Esophagus squamous epithelium (tissue), 5 donors: ENCODE data around the gene EIF3F. TPM values are rescaled to one million over a fixed set of nuclear protein-coding genes. Genes with fewer than 3 reads are reported as not detected.

Experiments used
- DNase-seq: peaks from one replicate; lab custom pipeline; 2025; lab: John Stamatoyannopoulos, UW
- H3K27ac ChIP-seq, 4 donors: fragments of 200-600 bp; sonication (generic); one replicate each; pipeline ENCODE4 v1.5.1; 2016 to 2019; ENCODE audit warnings: mild to moderate bottlenecking in 1 of 4
- H3K27me3 ChIP-seq, 4 donors: fragments of 200-600 bp; sonication (generic); 1 replicate in 3 of 4; 2 replicates in 1 of 4; pipeline versions ENCODE4 v1.5.1 to v1.6.0; 2017 to 2021; ENCODE audit warnings: antibody characterized with exemption in 1 of 4
- H3K36me3 ChIP-seq, 3 donors: fragments of 200-600 bp; sonication (generic); one replicate each; pipeline ENCODE4 v1.5.1; 2016 to 2019
- H3K4me1 ChIP-seq, 3 donors: fragments of 200-600 bp; sonication (generic); one replicate each; pipeline ENCODE4 v1.5.1; 2017 to 2019
- H3K4me3 ChIP-seq, 4 donors: fragments of 200-600 bp; sonication (generic); 1 replicate in 3 of 4; 2 replicates in 1 of 4; pipeline ENCODE4 v1.5.1; 2016 to 2019; ENCODE audit warnings: mild to moderate bottlenecking in 2 of 4, moderate library complexity in 1 of 4
- H3K9me3 ChIP-seq, 3 donors: fragments of 200-600 bp; sonication (generic); one replicate each; pipeline ENCODE4 v1.5.1; 2016 to 2019
- CTCF ChIP-seq, 6 experiments: fragments of 450-650 bp in 4 of 6; fragments of 200-600 bp in 2 of 6; sonication (generic) in 2 of 6; IDR thresholded peaks; one replicate each; pipeline ENCODE4 v1.5.1; 2016 to 2019; ENCODE audit warnings: antibody characterized with exemption in 6 of 6, mild to moderate bottlenecking in 4 of 6, moderate library complexity in 4 of 6
- POLR2A ChIP-seq, 4 donors: fragments of 450-650 bp; IDR thresholded peaks; one replicate each; pipeline ENCODE4 v1.6.1; 2017; ENCODE audit warnings: antibody characterized with exemption in 4 of 4, mild to moderate bottlenecking in 4 of 4, moderate library complexity in 3 of 4
- WGBS, 2 donors: methylation state at CpG; one replicate each; pipeline ENCODE4 v1.1.5; 2018; 5-methylcytosine and 5-hydroxymethylcytosine counted together
- intact Hi-C: fragments of 100-400 bp; cut with DNase I; formaldehyde crosslinking; loops from one replicate; pipeline ENCODE4 v1.15.0; 2022
- total RNA-seq, 4 donors: library from RNA; depleted of rRNA; stranded (reverse); fragments of >200 nt; gene quantifications; one replicate each; pipeline ENCODE4 v1.1.0, GENCODE V29; 2016
- donor health status: DM: yes; HTN: yes; CAD: no.

The EIF3F gene
- total RNA-seq, 4 donors from 2014 or later: 156 to 237 (median 204) TPM

GRCh38 chr11:7973011-7973410, 14.1 kb upstream of the EIF3F start:
- no peaks in the 10 kb centered on the region for H3K36me3 ChIP-seq
- TF ChIP-seq CTCF (IDR thresholded peaks at IDR 0.05) (no peak), POLR2A (IDR thresholded peaks at IDR 0.05) (no peak)
- no peak overlapping the region for H3K4me3 ChIP-seq
- intact Hi-C loops: no loop called here
- H3K9me3 ChIP-seq: no peaks in the 10 kb centered on the region
- H3K4me1 ChIP-seq: no peaks in the 10 kb centered on the region
- H3K27me3 ChIP-seq: no peaks in the 10 kb centered on the region
- WGBS, 2 donors: 76 to 82% methylated on average over 5 of the region's 5 CpGs
- no peak for DNase-seq
- no peak overlapping the region for H3K27ac ChIP-seq

- intact Hi-C loops: no loop called here
- no peaks in the 10 kb centered on the region for H3K9me3 ChIP-seq
- TF ChIP-seq POLR2A (IDR thresholded peaks at IDR 0.05): no peak
- no peak for TF ChIP-seq CTCF (IDR thresholded peaks at IDR 0.05)
- no peak overlapping the region for H3K27ac ChIP-seq
- 79 to 84% methylated on average over 2 of the region's 2 CpGs for WGBS, 2 donors
- no peak for DNase-seq
- no peaks in the 10 kb centered on the region for H3K36me3 ChIP-seq
- H3K27me3 ChIP-seq: no peaks in the 10 kb centered on the region
- H3K4me1 ChIP-seq: no peaks in the 10 kb centered on the region
- no peak overlapping the region for H3K4me3 ChIP-seq
These were observed 12.5 kb upstream of the EIF3F start for GRCh38 chr11:7974668-7975067.

- Histone ChIP-seq H3K27ac (no peak overlapping the region), H3K4me3 (no peak overlapping the region), H3K9me3 (no peaks in the 10 kb centered on the region), H3K4me1 (no peaks in the 10 kb centered on the region), H3K36me3 (no peaks in the 10 kb centered on the region), H3K27me3 (no peaks in the 10 kb centered on the region)
- no peak for DNase-seq
- intact Hi-C loops: no loop called here
- TF ChIP-seq POLR2A (IDR thresholded peaks at IDR 0.05): no peak
- no peak for TF ChIP-seq CTCF (IDR thresholded peaks at IDR 0.05)
- WGBS, 2 donors: 56 to 60% methylated on average over 5 of the region's 5 CpGs
These were observed 9.8 kb upstream of the EIF3F start for GRCh38 chr11:7977232-7977917.

- WGBS, 2 donors: 60% methylated on average over 1 of the region's 1 CpG; no CpG with 5 or more reads in 1 of the 2 donors
- Histone ChIP-seq H3K4me1 (peaks cover 0 to 6% (median 0%) of the 10 kb centered on the region in 3 donors), H3K36me3 (no peaks in the 10 kb centered on the region), H3K9me3 (no peaks in the 10 kb centered on the region), H3K27ac (no peak overlapping the region), H3K4me3 (no peak overlapping the region), H3K27me3 (no peaks in the 10 kb centered on the region)
- TF ChIP-seq POLR2A (IDR thresholded peaks at IDR 0.05) (no peak), CTCF (IDR thresholded peaks at IDR 0.05) (no peak)
- intact Hi-C loops: loop anchor here (5.0 kb wide), 1 partner anchor 89 kb away; no protein-coding TSS in a partner anchor
- DNase-seq: no peak
These were observed 5.4 kb upstream of the EIF3F start for GRCh38 chr11:7981619-7982157.

GRCh38 chr11:7982582-7983119, 4.5 kb upstream of the EIF3F start:
- Histone ChIP-seq H3K27me3 (no peaks in the 10 kb centered on the region), H3K4me3 (no peak overlapping the region), H3K36me3 (no peaks in the 10 kb centered on the region), H3K27ac (no peak overlapping the region), H3K9me3 (no peaks in the 10 kb centered on the region), H3K4me1 (peaks cover 0 to 8% (median 0%) of the 10 kb centered on the region in 3 donors)
- no peak for DNase-seq
- WGBS, 2 donors: 63 to 80% methylated on average over 1 of the region's 1 CpG
- no peak for TF ChIP-seq CTCF (IDR thresholded peaks at IDR 0.05)
- TF ChIP-seq POLR2A (IDR thresholded peaks at IDR 0.05): no peak
- intact Hi-C loops: loop anchor here (5.0 kb wide), 1 partner anchor 90 kb away; no protein-coding TSS in a partner anchor
